HepG2 (cell line): ENCODE measurements around the gene PTPRD. TPM values are rescaled to one million over a fixed set of nuclear protein-coding genes. Genes with fewer than 3 reads are reported as not detected.

Experiments used
- ATAC-seq: fragments of 200-7000 bp; cut with Tn5 transposase; 3 replicates; pipeline ENCODE4 v1.9.1; 2020; ENCODE audit warnings: mild to moderate bottlenecking, moderate library complexity
- BruUV-seq: library from RNA; stranded (reverse); fragments of 400-500 nt; replicated peaks from 2 replicates; lab custom pipeline; 2021; lab: Mats Ljungman, UMichigan
- CTCF ChIA-PET: fragments of 300-600 bp; formaldehyde crosslinking; extraction: SDS; loops from one replicate; lab custom pipeline; 2021; ENCODE audit warnings: low total read pairs, inconsistent platforms, low intra/inter-chr PET ratio; lab: Yijun Ruan, JAX
- POLR2A ChIA-PET: fragments of 350-600 bp; sonication (Branson Sonifier 250); formaldehyde crosslinking; loops from one replicate; lab custom pipeline; 2020; ENCODE audit warnings: antibody characterized with exemption, inconsistent platforms; lab: Yijun Ruan, JAX
- DNase-seq: peaks from one replicate; pipeline ENCODE4 v3.0.0-alpha.2; 2015; ENCODE audit warnings: low spot score
- FAIRE-seq: peaks from 3 replicates; lab custom pipeline; 2011; peaks lifted over from hg19 to GRCh38; lab: Jason Lieb, UNC
- H2AFZ ChIP-seq: one replicate; pipeline ENCODE4 v1.6.1; 2011; ENCODE audit warnings: low read length, inconsistent platforms
- H3K27ac ChIP-seq: fragments of 300-600 bp; 3 replicates; pipeline ENCODE4 v1.8.0; 2011; ENCODE audit warnings: mixed run types, mild to moderate bottlenecking, mixed read lengths, low read length, inconsistent platforms; ENCODE audit not compliant: insufficient read depth; ENCODE audit errors: extremely low read length
- H3K27me3 ChIP-seq, 2 experiments: fragments of 200-600 bp in 1 of 2; 2 replicates in 1 of 2; 3 replicates in 1 of 2; pipeline versions ENCODE4 v1.6.0 to v1.8.0; 2011; ENCODE audit warnings: low read length in 2 of 2, mild to moderate bottlenecking in 2 of 2, moderate library complexity in 2 of 2, inconsistent platforms in 1 of 2; ENCODE audit not compliant: insufficient read depth in 2 of 2, control insufficient read depth in 1 of 2
- H3K36me3 ChIP-seq, 2 experiments: fragments of 200-600 bp in 1 of 2; replicated peaks in 1 of 2; 2 replicates in 1 of 2; 3 replicates in 1 of 2; pipeline versions ENCODE4 v1.5.1 to v1.8.0; 2011; ENCODE audit warnings: low read length in 2 of 2, inconsistent platforms in 1 of 2; ENCODE audit not compliant: insufficient read depth in 2 of 2, control insufficient read depth in 1 of 2
- H3K4me1 ChIP-seq: 2 replicates; pipeline ENCODE4 v1.5.1; 2012; ENCODE audit warnings: low read length, inconsistent platforms; ENCODE audit not compliant: insufficient read depth
- H3K4me2 ChIP-seq: 2 replicates; pipeline ENCODE4 v1.6.0; 2011; ENCODE audit warnings: low read depth, low read length, inconsistent platforms
- H3K4me3 ChIP-seq, 3 experiments: fragments of 200-600 bp in 1 of 3; sonication (generic), shearing (Covaris generic) in 1 of 3; replicated peaks in 1 of 3; 2 replicates each; pipeline ENCODE4 v1.5.1; 2011 to 2016; ENCODE audit warnings: low read length in 3 of 3, inconsistent platforms in 2 of 3, low read depth in 2 of 3, mild to moderate bottlenecking in 2 of 3, control low read depth in 1 of 3, mixed read lengths in 1 of 3; ENCODE audit not compliant: insufficient read depth in 1 of 3
- H3K79me2 ChIP-seq: one replicate; pipeline ENCODE4 v1.6.1; 2011; ENCODE audit warnings: low read length, inconsistent platforms; ENCODE audit not compliant: insufficient read depth
- H3K9ac ChIP-seq: 2 replicates; pipeline ENCODE4 v1.6.0; 2011; ENCODE audit warnings: mild to moderate bottlenecking, low read depth, low read length, inconsistent platforms; ENCODE audit not compliant: insufficient read depth
- H3K9me3 ChIP-seq: 2 replicates; pipeline ENCODE4 v1.5.1; 2012; ENCODE audit warnings: mild to moderate bottlenecking, low read length
- H4K20me1 ChIP-seq: 2 replicates; pipeline ENCODE4 v1.6.0; 2011; ENCODE audit warnings: inconsistent platforms, mild to moderate bottlenecking, low read length, moderate library complexity; ENCODE audit not compliant: insufficient read depth
- ATF7 ChIP-seq, 2 experiments: fragments of 450-650 bp in 1 of 2; sonication (generic) in 1 of 2; formaldehyde crosslinking in 1 of 2; IDR thresholded peaks; 2 replicates each; pipeline versions ENCODE4 v1.4.0 to v1.6.1; 2016 to 2020; ENCODE audit warnings: antibody characterized with exemption in 1 of 2, mild to moderate bottlenecking in 1 of 2, missing genetic modification reagents in 1 of 2
- CREM ChIP-seq, 2 experiments: sonication (generic) in 1 of 2; formaldehyde crosslinking in 1 of 2; IDR thresholded peaks; 2 replicates each; pipeline versions ENCODE4 v1.4.0 to v1.6.1; 2016 to 2020; ENCODE audit warnings: antibody characterized with exemption in 1 of 2, mild to moderate bottlenecking in 1 of 2, missing genetic modification reagents in 1 of 2
- KDM1A ChIP-seq: IDR thresholded peaks from 2 replicates; pipeline ENCODE4 v1.6.1; 2016; ENCODE audit warnings: missing compliant biosample characterization
- PBX2 ChIP-seq: IDR thresholded peaks from 2 replicates; pipeline ENCODE4 v1.6.1; 2016; ENCODE audit warnings: control low read depth
- PBX3 ChIP-seq: sonication (generic); formaldehyde crosslinking; IDR thresholded peaks from 2 replicates; pipeline ENCODE4 v1.8.1; 2023; ENCODE audit warnings: missing genetic modification reagents, inconsistent platforms, borderline replicate concordance
- U2AF2 ChIP-seq: fragments of 200-400 bp; formaldehyde crosslinking; IDR thresholded peaks from 2 replicates; pipeline ENCODE4 v1.6.1; 2017; ENCODE audit warnings: low read depth, mild to moderate bottlenecking, low read length
- ZBTB42 ChIP-seq: sonication (generic); formaldehyde crosslinking; IDR thresholded peaks from 2 replicates; pipeline ENCODE4 v1.5.0; 2020; ENCODE audit warnings: mild to moderate bottlenecking, missing genetic modification reagents
- ZFP82 ChIP-seq: sonication (generic); formaldehyde crosslinking; IDR thresholded peaks from 2 replicates; pipeline ENCODE4 v1.5.1; 2020; ENCODE audit warnings: mild to moderate bottlenecking, missing genetic modification reagents, borderline replicate concordance
- ZNF512 ChIP-seq: sonication (generic); formaldehyde crosslinking; IDR thresholded peaks from 2 replicates; pipeline ENCODE4 v1.4.0; 2020; ENCODE audit warnings: mild to moderate bottlenecking, missing genetic modification reagents
- ZNF543 ChIP-seq: sonication (generic); formaldehyde crosslinking; IDR thresholded peaks from 2 replicates; pipeline ENCODE4 v1.4.0; 2020; ENCODE audit warnings: mild to moderate bottlenecking, missing genetic modification reagents
- WGBS: methylation state at CpG from one replicate; pipeline ENCODE4 v1.1.6; 2017; ENCODE audit warnings: low lambda C conversion rate; 5-methylcytosine and 5-hydroxymethylcytosine counted together
- in situ Hi-C: cut with HindIII; loops from 2 replicates; pipeline ENCODE4 v1.10.0; 2017; ENCODE audit warnings: low pct_unique_long_range_greater_than_20kb; ENCODE audit not compliant: extremely low pct_ligation_motif_present
- intact Hi-C: fragments of 100-400 bp; cut with micrococcal nuclease; formaldehyde crosslinking; loops from one replicate; pipeline ENCODE4 v1.10.0; 2022; ENCODE audit not compliant: unreplicated experiment
- polyA plus RNA-seq, 8 experiments: library from polyadenylated mRNA; depleted of rRNA in 3 of 8; stranded (reverse) in 7 of 8; unstranded in 1 of 8; fragments of >200 nt; fragmentation: Illumina TruSeq in 4 of 8; extraction: Trizol in 4 of 8; gene quantifications; 2 replicates each; pipeline versions ENCODE4 v1.2.1 to v1.2.3, GENCODE V29; 2011 to 2016; ENCODE audit warnings: low read depth in 4 of 8, missing spikeins in 1 of 8, mixed read lengths in 1 of 8; ENCODE audit not compliant: insufficient read depth in 1 of 8
- total RNA-seq, 5 experiments: library from RNA; depleted of rRNA; stranded (reverse); fragments of >200 nt; fragmentation: Illumina TruSeq; extraction: Trizol; gene quantifications; 2 replicates each; pipeline ENCODE4 v1.2.3, GENCODE V29; 2016; ENCODE audit warnings: low read depth in 1 of 5

The PTPRD gene
- total and polyA plus RNA-seq, 2 of the 13 experiments (the other 11 are each of a cell fraction or from before 2014, with no cell fraction given) = 0.05 TPM; not detected in 1

GRCh38 chr9:8473244-8474020 lies 2139.4 kb downstream of the PTPRD start:
- Histone ChIP-seq H3K9ac (no peak overlapping the region), H3K4me1 (no peaks in the 10 kb centered on the region), H3K27me3 (no peaks in the 10 kb centered on the region; a peak in 1 of 5 replicates), H2AFZ (no peak overlapping the region)
- POLR2A ChIA-PET = no interaction called here
- TF ChIP-seq ZBTB42 (no peak), ZNF543 (CRISPR knock-in tag) (no peak), ZFP82 (CRISPR knock-in tag) (no peak)
- TF ChIP-seq, all 625 proteins: peak for 0
- Histone ChIP-seq H3K4me3 (no peak overlapping the region), H3K4me2 (no peak overlapping the region), H3K9me3 (peaks cover 56% of the 10 kb centered on the region), H4K20me1 (no peaks in the 10 kb centered on the region), H3K27ac (no peak overlapping the region), H3K79me2 (no peaks in the 10 kb centered on the region), H3K36me3 (no peaks in the 10 kb centered on the region)
- 62% methylated on average over 10 of the region's 10 CpGs for WGBS
- CTCF ChIA-PET = no interaction called here
- in situ Hi-C loops (no loop called here), intact Hi-C loops (no loop called here)
- ATAC-seq (no peak), FAIRE-seq (no peak), DNase-seq (no peak)
- BruUV-seq = no TSS peak

GRCh38 chr9:8468045-8468637 lies 2144.7 kb downstream of the PTPRD start:
- H4K20me1 ChIP-seq = no peaks in the 10 kb centered on the region
- intact Hi-C loops (no loop called here), in situ Hi-C loops (no loop called here)
- ChIA-PET CTCF (no interaction called here), POLR2A (no interaction called here)
- no peaks in the 10 kb centered on the region for H3K27me3 ChIP-seq
- H3K79me2 ChIP-seq = no peaks in the 10 kb centered on the region
- peaks cover 54% of the 10 kb centered on the region for H3K9me3 ChIP-seq
- DNase-seq (no peak), ATAC-seq (no peak), FAIRE-seq (no peak)
- no TSS peak for BruUV-seq
- no peak overlapping the region for H2AFZ ChIP-seq
- WGBS = 18% methylated on average over 3 of the region's 3 CpGs
- H3K36me3 ChIP-seq = no peaks in the 10 kb centered on the region
- no peaks in the 10 kb centered on the region for H3K4me1 ChIP-seq
- H3K27ac ChIP-seq = no peak overlapping the region
- no peak overlapping the region for H3K4me2 ChIP-seq
- no peak overlapping the region for H3K9ac ChIP-seq
- no peak overlapping the region for H3K4me3 ChIP-seq
- TF ChIP-seq PBX3 (CRISPR knock-in tag) (no peak), CREM (IDR thresholded peaks at IDR 0.05) (no peak), CREM (CRISPR knock-in tag; IDR thresholded peaks at IDR 0.05) (no peak), ZNF512 (CRISPR knock-in tag) (no peak), KDM1A (no peak), U2AF2 (no peak), PBX2 (no peak), ATF7 (IDR thresholded peaks at IDR 0.05) (no peak), ATF7 (CRISPR knock-in tag; IDR thresholded peaks at IDR 0.05) (no peak)
